Hepatocyte (in vitro differentiated cells): ENCODE results near the gene CFB.

ENCODE experiments used
- CTCF ChIP-seq: fragments of 200-600 bp; sonication (generic); IDR thresholded peaks from 2 replicates; pipeline ENCODE4 v1.5.1; 2016; ENCODE audit warnings: antibody characterized with exemption, mild to moderate bottlenecking; ENCODE audit not compliant: poor library complexity
- EZH2 ChIP-seq: fragments of 200-600 bp; sonication (generic); IDR thresholded peaks from 2 replicates; pipeline ENCODE4 v1.6.1; 2016; ENCODE audit warnings: antibody characterized with exemption, mild to moderate bottlenecking, borderline replicate concordance

GRCh38 chr6:31971993-31972708 lies 26.3 kb downstream of the CFB start, which contains the start of gene DXO:
- TF ChIP-seq EZH2 (no peak), CTCF (no peak)
